ENCODE results near the gene DOK3.

Gene DOK3

GRCh38 chr5:177469750-177470525, 39.7 kb downstream of the DOK3 start:
- no peak for TF ChIP-seq CTCF (IDR thresholded peaks at IDR 0.05; ENCODE audit: insufficient read depth, low read length, missing control alignments)
- ChIA-PET CTCF (interaction anchor here (1.2 to 16.8 kb wide), 8 partner anchors 12 to 151 kb away, joined by 4 to 261 read pairs (median 8); partner anchors contain the start of gene PDLIM7), POLR2A (interaction anchor here (0.9 to 15.8 kb wide), 8 partner anchors 9 to 28 kb away, joined by 3 to 401 read pairs (median 4); partner anchors contain the start of gene PDLIM7)
- DNase-seq (ENCODE audit: low read depth, low spot score), result no peak
- H3K4me3 ChIP-seq (ENCODE audit: low read depth, low read length), result peak overlapping the region; percentile 89

- ChIA-PET POLR2A (interaction anchor here (0.5 to 4.9 kb wide), 8 partner anchors 8 to 322 kb away, joined by 3 to 37 read pairs (median 4); partner anchors contain the start of gene PDLIM7), CTCF (interaction anchor here (1.2 to 16.8 kb wide), 7 partner anchors 13 to 356 kb away, joined by 4 to 261 read pairs (median 10); partner anchors contain the start of gene PDLIM7)
- TF ChIP-seq CTCF (IDR thresholded peaks at IDR 0.05; ENCODE audit: insufficient read depth, low read length, missing control alignments), result no peak
- no peak overlapping the region for H3K4me3 ChIP-seq (ENCODE audit: low read depth, low read length)
- no peak for DNase-seq (ENCODE audit: low read depth, low spot score)
These were observed 40.7 kb downstream of the DOK3 start for GRCh38 chr5:177468685-177469628.

GRCh38 chr5:177468329-177468684, 41.3 kb downstream of the DOK3 start:
- POLR2A ChIA-PET, result interaction anchor here (0.8 to 4.9 kb wide), 5 partner anchors 9 to 37 kb away, joined by 3 to 37 read pairs (median 4); no protein-coding TSS in a partner anchor
- TF ChIP-seq CTCF (IDR thresholded peaks at IDR 0.05; ENCODE audit: insufficient read depth, low read length, missing control alignments), result no peak
- CTCF ChIA-PET, result interaction anchor here (1.2 to 16.8 kb wide), 5 partner anchors 13 to 356 kb away, joined by 4 to 261 read pairs (median 26); partner anchors contain the start of gene PDLIM7
- H3K4me3 ChIP-seq (ENCODE audit: low read depth, low read length), result no peak overlapping the region
- no peak for DNase-seq (ENCODE audit: low read depth, low spot score)

GRCh38 chr5:177467436-177467835, 42.2 kb downstream of the DOK3 start:
- no peak for DNase-seq (ENCODE audit: low read depth, low spot score)
- ChIA-PET CTCF (interaction anchor here (4.9 to 16.8 kb wide), 3 partner anchors 12 to 28 kb away, joined by 60 to 261 read pairs (median 168); partner anchors contain the start of gene PDLIM7), POLR2A (interaction anchor here (2.2 to 4.9 kb wide), 2 partner anchors 9 to 10 kb away, joined by 7 to 37 read pairs; no protein-coding TSS in a partner anchor)
- H3K4me3 ChIP-seq (ENCODE audit: low read depth, low read length), result no peak overlapping the region
- no peak for TF ChIP-seq CTCF (IDR thresholded peaks at IDR 0.05; ENCODE audit: insufficient read depth, low read length, missing control alignments)

- no peak overlapping the region for H3K4me3 ChIP-seq (ENCODE audit: low read depth, low read length)
- no peak for TF ChIP-seq CTCF (IDR thresholded peaks at IDR 0.05; ENCODE audit: insufficient read depth, low read length, missing control alignments)
- no peak for DNase-seq (ENCODE audit: low read depth, low spot score)
- POLR2A ChIA-PET, result interaction anchor here (2.2 kb wide), 1 partner anchor 9 kb away, joined by 7 read pairs; no protein-coding TSS in a partner anchor
- CTCF ChIA-PET, result interaction anchor here (4.9 kb wide), 1 partner anchor 12 kb away, joined by 60 read pairs; no protein-coding TSS in a partner anchor
These were observed 42.8 kb downstream of the DOK3 start for GRCh38 chr5:177466861-177467260.

All from AG04449 (cell line).